ENCODE data around the gene AMELX.

Gene AMELX

DNA sequence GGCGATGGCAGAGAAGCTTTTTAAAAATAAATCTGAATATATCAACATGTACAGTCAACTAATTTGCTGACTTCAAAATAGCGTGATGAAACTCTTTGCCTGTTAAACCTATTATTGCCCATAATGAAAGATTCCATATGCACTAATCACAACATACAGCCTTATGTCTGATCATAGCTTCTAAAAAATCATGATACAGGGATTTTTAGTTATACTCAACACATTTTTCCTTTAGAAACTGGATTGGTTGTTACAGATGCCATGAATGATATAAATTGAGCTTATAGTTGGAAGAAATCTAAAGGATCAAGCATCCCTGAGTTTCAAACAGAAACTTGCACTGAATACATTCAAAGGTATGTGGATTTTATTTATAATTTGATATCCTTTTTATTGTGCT lies at the start of gene AMELX:
TSS of gene AMELX (plus strand) at position 301 of the 400 bp plus-strand sequence. CDS start 1,376 bp downstream, outside the sequence.
- DNase-seq (ENCODE audit: low spot score) = no peak

DNA sequence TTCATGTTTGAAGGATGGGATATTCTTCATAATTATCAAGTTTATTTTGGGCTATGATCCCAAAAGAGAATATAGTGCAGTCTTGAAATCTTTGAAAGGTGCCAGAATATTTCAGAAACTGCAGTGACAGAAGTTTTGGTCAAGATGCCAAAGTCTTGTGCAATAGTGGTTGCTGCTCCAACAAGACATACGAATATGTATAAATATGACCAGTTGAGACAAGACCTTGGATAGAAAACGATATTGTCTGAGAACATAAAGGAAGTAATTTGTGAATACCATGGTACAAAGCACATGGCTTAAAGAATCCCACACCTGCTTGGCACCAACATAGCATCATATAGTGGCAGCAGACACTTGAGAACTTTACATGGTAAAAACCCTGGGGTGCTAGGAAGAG lies 48.6 kb upstream of the AMELX start:
- DNase-seq (ENCODE audit: low spot score) = no peak

DNA sequence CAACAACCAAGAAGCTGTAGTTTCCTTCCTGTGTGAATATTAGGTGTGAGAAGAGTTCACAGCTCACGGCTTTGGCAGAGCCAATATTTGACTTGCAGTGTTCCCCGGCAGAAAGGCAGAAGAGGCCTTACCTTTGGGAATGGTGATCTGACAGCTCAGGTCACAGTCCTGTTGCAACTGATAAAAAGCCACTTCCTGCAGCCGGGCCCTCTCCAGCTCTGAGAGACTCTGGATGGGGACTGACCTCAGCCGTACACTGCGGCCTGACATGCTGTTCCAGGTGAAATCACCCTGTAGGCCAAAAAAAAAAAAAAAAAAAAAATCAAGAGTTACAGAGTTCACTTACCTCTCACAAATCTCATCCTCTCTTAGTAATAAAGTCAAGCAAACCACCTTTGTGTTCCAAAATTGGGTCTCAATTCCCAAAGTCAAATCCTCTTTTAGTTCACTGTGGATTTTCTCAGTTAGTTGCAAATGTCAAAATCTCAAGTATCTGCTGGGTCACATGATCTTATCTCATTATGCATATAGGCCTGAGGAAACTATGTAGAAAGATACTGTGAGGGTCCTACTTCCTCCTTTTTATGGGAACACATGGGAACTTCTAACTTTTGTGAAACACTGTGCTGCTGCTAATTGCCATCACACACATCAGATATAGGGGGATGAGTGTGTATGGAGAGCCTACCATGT lies 38.6 kb upstream of the AMELX start:
- no peak for DNase-seq (ENCODE audit: low spot score)

DNA sequence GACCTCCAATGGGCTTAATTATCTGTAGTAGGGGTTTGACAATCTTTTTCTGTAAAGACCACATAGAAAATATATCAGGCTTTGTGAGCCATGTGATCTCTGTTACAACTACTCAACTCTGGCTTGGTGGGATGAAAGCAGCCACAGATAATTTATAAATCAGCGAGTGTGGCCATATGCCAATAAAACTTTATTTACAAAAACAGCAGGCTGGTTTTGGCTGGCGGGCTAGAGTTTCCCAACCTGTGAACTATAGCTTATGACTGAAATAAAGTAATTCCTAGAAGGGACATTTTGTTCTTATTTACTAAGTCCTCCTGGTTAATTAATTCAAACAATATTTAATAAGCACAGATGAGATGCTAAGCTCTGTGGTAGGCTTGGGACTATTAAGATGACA lies 35.9 kb upstream of the AMELX start:
- no peak for DNase-seq (ENCODE audit: low spot score)

DNA sequence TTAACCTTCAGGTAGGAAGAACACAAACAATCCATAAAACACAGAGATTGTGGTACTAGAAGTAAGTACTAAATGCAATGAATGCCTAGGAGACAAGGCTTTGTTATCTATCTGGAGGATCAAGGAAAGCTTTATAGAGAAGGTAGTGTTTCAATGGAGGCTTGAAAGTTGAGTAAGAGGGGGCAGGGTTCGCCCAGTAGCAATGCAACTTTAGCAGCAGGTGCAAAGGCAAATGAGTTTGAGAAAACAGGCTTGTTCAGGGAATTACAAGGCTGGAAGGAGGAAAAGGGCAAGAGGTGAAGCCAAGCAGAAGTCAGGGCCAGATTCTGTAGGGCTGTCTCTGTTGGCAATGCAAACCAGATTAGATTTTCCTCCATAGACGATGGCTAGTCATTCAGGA lies 35.5 kb upstream of the AMELX start:
- DNase-seq (ENCODE audit: low spot score) = no peak

DNA sequence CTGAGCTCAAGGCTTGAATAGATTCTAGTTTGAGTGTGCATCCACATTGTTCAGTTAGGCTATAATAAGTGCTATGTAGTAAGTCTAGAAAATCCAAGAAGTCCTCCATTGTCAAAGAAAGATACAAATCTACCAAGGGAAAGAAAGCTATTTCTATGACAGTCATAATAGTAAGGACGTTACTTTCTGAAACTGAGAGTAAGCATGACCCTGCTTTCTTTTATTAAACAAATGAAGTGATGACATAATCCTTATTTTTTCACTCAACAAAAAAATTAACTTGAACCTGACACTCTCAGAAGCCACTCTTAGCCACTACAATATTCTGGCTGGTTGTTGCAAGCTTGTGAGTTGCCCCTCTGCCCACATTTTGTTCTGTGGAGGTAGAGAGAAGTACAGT lies 33.8 kb upstream of the AMELX start:
- DNase-seq (ENCODE audit: low spot score) = no peak

- DNase-seq (ENCODE audit: low spot score) = no peak
These were observed 32.0 kb upstream of the AMELX start for GRCh38 chrX:11261260-11261659.

GRCh38 chrX:11264925-11265324 lies 28.3 kb upstream of the AMELX start:
- no peak for DNase-seq (ENCODE audit: low spot score)

- no peak for DNase-seq (ENCODE audit: low spot score)
These were observed 27.9 kb upstream of the AMELX start for GRCh38 chrX:11265352-11265751.

GRCh38 chrX:11266573-11267003 lies 26.6 kb upstream of the AMELX start:
- DNase-seq (ENCODE audit: low spot score) = no peak

GRCh38 chrX:11267425-11267824 lies 25.8 kb upstream of the AMELX start:
- no peak for DNase-seq (ENCODE audit: low spot score)

- no peak for DNase-seq (ENCODE audit: low spot score)
These were observed 24.2 kb upstream of the AMELX start for GRCh38 chrX:11269006-11269405.

DNA sequence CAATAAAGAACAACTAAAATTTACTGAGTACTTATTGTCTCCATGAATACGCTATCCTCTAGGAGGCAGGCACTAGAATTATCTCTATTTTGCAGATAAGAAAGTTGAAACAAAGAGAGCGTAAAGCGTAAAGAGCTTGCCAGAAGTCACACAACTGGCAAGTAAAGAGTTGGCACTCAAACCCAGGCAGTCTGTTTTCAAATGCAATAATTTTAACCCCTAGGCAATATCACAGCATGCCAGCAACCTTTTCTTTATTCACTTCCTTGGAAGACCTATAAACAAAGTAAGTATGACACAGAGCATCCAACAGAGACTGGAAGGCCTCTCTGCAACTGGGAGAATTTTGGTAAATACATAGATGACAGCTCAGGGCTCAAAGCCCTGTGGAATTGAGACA lies 23.2 kb upstream of the AMELX start:
- no peak for DNase-seq (ENCODE audit: low spot score)

- DNase-seq (ENCODE audit: low spot score) = no peak
These were observed 20.9 kb upstream of the AMELX start for GRCh38 chrX:11272290-11272689.

GRCh38 chrX:11272863-11273262 lies 20.4 kb upstream of the AMELX start:
- no peak for DNase-seq (ENCODE audit: low spot score)

DNA sequence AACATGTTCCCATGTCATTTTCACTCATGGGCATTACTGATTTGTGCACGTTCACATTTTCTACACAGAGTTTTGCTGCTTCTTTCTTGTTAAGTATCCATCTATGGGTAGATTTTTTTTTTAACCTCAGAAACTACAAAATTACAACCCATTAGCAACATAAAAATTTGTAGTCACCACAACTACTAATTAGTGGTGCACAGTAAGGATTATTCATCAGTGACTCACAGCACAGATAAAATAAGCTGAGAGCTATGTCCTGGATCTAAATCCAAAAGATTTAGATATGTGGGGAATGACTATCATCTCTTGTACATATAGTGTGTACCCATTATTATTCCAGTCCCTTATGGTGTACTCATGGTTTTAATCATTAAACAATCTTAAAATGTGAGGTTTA lies 19.7 kb upstream of the AMELX start:
- no peak for DNase-seq (ENCODE audit: low spot score)

- no peak for DNase-seq (ENCODE audit: low spot score)
These were observed 11.2 kb upstream of the AMELX start for GRCh38 chrX:11282043-11282442.

- no peak for DNase-seq (ENCODE audit: low spot score)
These were observed 7.6 kb upstream of the AMELX start for GRCh38 chrX:11285651-11286050.

DNA sequence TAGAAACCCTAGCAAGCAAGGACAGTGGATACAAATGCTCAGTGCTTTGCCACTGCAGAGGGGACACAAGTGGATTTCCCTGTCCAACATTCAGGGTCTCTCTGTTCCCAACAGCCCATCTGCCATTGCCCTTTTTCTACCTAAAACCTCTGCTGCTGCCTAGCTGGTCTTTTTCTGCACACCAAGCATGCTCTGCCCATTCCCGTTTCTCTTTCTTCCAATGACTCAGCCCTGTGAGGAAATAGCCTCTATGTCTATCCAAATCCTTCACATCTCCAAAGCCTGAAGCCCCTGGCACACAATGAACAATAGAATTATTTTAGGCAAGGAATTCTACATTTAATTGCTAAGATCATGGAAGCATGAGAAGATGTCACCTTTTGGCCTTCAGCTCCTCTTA lies 5.7 kb upstream of the AMELX start:
- no peak for DNase-seq (ENCODE audit: low spot score)

GRCh38 chrX:11290416-11291102 lies 2.7 kb upstream of the AMELX start:
- DNase-seq (ENCODE audit: low spot score) = no peak

GRCh38 chrX:11296051-11296450 lies 2.8 kb downstream of the AMELX start:
- DNase-seq (ENCODE audit: low spot score) = no peak

- no peak for DNase-seq (ENCODE audit: low spot score)
These were observed 5.4 kb downstream of the AMELX start for GRCh38 chrX:11298600-11298999.

DNA sequence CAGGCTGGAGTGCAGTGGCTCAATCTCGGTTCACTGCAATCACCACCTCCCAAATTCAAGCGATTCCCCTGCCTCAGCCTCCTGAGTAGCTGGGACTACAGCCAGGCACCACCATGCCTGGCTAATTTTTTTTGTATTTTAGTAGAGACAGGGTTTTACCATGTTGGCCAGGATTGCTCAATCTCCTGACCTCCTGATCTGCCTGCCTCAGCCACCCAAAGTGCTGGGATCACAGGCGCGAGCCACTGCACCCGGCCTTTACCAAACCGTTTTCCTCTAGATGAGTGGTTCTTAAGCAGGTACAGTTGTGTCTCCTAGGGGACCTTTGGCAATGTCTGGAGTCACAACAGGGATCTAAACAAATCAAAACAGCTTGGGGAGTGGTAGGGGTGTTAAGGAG lies 11.6 kb downstream of the AMELX start:
- DNase-seq (ENCODE audit: low spot score) = no peak

DNA sequence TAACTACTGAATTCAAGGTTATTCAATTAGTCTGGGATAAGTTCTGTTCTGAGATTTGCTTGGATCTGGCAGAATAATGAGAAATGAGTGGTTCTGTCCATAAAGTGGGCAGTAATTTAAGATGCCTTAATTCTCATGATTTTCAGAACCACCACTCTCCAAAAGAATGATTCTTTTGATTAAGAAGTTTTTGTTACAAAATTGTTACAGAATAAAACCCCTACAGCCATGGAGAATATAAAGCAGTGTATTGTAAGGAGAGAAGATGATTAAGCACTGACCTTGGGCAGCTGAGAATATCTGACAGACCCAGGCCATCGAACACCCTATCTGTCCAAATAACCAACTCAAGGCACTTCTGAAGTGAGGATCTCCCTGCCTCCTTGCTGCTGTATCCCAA lies 12.4 kb downstream of the AMELX start:
- DNase-seq (ENCODE audit: low spot score) = no peak

Data from CD4-positive, alpha-beta T cell treated with Interleukin-2 at 100 ng/mL for 4 hours (primary cell).